ENCODE results near the gene GPR137C. TPM values are rescaled to one million over a fixed set of nuclear protein-coding genes. Genes with fewer than 3 reads are reported as not detected.

Gene GPR137C
- total RNA-seq, 1 experiment from 2014 or later = 0.89 TPM

- BruUV-seq (replicated peaks) = no TSS peak
- CTCF ChIA-PET = no interaction called here
- TF ChIP-seq ZNF274 (IDR thresholded peaks at IDR 0.05; ENCODE audit: low read depth, low read length) = no peak
- TF ChIP-seq REST (IDR thresholded peaks at IDR 0.05; ENCODE audit: low read depth) = no peak
- no peak for TF ChIP-seq CEBPB (IDR thresholded peaks at IDR 0.05; ENCODE audit: low read depth)
- TF ChIP-seq MAX (IDR thresholded peaks at IDR 0.05) = no peak
- TF ChIP-seq YY1 (IDR thresholded peaks at IDR 0.05; ENCODE audit: extremely low read depth, insufficient replicate concordance, low read depth, low read length) = no peak
- TF ChIP-seq SRF (IDR thresholded peaks at IDR 0.05; ENCODE audit: low read depth) = no peak
- TF ChIP-seq SP1 (IDR thresholded peaks at IDR 0.05; ENCODE audit: low read depth) = no peak
- TF ChIP-seq RAD21 (IDR thresholded peaks at IDR 0.05; ENCODE audit: low read depth) = no peak
- TF ChIP-seq EGR1 (IDR thresholded peaks at IDR 0.05; ENCODE audit: low read depth) = no peak
- ATAC-seq (no peak), DNase-seq (ENCODE audit: low read depth, low spot score) (no peak)
- intact Hi-C loops (cut with micrococcal nuclease) = no loop called here
- H4K20me1 ChIP-seq (ENCODE audit: insufficient read depth) = no peaks in the 10 kb centered on the region
- POLR2A ChIA-PET = no interaction called here
- no peaks in the 10 kb centered on the region for H3K4me1 ChIP-seq (ENCODE audit: control insufficient read depth in 1 of 2, insufficient read depth in 2 of 2, low read length in 2 of 2)
- H3K36me3 ChIP-seq (ENCODE audit: control insufficient read depth in 1 of 2, insufficient read depth in 2 of 2, low read length in 2 of 2) = no peaks in the 10 kb centered on the region
- no peak overlapping the region for H3K4me3 ChIP-seq (replicated peaks in 1 of 2; ENCODE audit: low read depth in 1 of 2, low read length in 2 of 2)
- no peaks in the 10 kb centered on the region for H3K27me3 ChIP-seq (ENCODE audit: insufficient read depth, low read length)
- no peak overlapping the region for H2AFZ ChIP-seq (ENCODE audit: low read depth, low read length, poor library complexity, severe bottlenecking)
- H3K9me3 ChIP-seq (ENCODE audit: control insufficient read depth in 1 of 2, insufficient read depth in 1 of 2, low read depth in 1 of 2, low read length in 2 of 2) = no peaks in the 10 kb centered on the region
- RAD21 ChIA-PET (ENCODE audit: low non-redundant PET in 1 of 2, low total read pairs in 2 of 2, uncharacterized antibody in 2 of 2, unreplicated experiment in 2 of 2) = no interaction called here
- H3K4me2 ChIP-seq (ENCODE audit: low read length) = no peak overlapping the region
- no peaks in the 10 kb centered on the region for H3K79me2 ChIP-seq (ENCODE audit: insufficient read depth, low read length)
- no peak overlapping the region for H3K27ac ChIP-seq (ENCODE audit: low read depth, low read length)
- no peak overlapping the region for H3K9ac ChIP-seq (ENCODE audit: low read length)
- no peaks in the 10 kb centered on the region for H3K9me2 ChIP-seq (ENCODE audit: insufficient read depth)
Observed at GRCh38 chr14:52522033-52522432, 30.6 kb upstream of the GPR137C start.

Data from HCT116 (cell line).